Coronary artery (tissue), 2 donors: ENCODE measurements around the gene KRT222.

Experiments used
- DNase-seq: peaks from one replicate; pipeline ENCODE4 v3.0.0-alpha.2; 2017; ENCODE audit warnings: low spot score
- H3K27ac ChIP-seq, 2 donors: fragments of 200-600 bp; sonication (generic); one replicate each; pipeline ENCODE4 v1.5.1; 2016 to 2019
- H3K4me3 ChIP-seq: fragments of 200-600 bp; sonication (generic); 2 replicates; pipeline ENCODE4 v1.5.1; 2016; ENCODE audit warnings: mild to moderate bottlenecking, moderate library complexity
- TF ChIP-seq, protein P1 (sequence below): fragments of 200-600 bp; sonication (generic); IDR thresholded peaks from one replicate; pipeline ENCODE4 v1.5.1; 2019; ENCODE audit warnings: antibody characterized with exemption

The KRT222 gene

DNA sequence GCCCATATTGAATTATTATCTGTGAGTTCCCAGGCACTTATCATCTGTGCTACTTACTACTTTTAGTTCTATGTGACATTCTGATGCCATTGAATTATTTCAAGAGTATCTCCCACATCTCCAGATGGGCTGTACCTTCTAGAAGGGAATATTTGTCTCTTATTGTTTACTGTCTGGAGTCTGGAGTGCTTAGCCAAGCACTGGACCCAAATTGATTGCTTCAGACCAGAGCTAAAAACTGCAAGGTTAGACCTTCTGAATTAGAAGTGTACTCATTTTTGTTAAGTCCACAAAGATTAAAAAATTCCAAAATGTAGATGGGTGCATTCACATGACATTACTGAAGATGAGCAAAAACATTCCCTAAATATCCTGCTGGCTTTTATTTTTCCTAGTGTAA, 16.0 kb upstream of the KRT222 start:
- no peak overlapping the region for H3K27ac ChIP-seq
- no peak overlapping the region for H3K4me3 ChIP-seq
- TF ChIP-seq, protein P1, sequence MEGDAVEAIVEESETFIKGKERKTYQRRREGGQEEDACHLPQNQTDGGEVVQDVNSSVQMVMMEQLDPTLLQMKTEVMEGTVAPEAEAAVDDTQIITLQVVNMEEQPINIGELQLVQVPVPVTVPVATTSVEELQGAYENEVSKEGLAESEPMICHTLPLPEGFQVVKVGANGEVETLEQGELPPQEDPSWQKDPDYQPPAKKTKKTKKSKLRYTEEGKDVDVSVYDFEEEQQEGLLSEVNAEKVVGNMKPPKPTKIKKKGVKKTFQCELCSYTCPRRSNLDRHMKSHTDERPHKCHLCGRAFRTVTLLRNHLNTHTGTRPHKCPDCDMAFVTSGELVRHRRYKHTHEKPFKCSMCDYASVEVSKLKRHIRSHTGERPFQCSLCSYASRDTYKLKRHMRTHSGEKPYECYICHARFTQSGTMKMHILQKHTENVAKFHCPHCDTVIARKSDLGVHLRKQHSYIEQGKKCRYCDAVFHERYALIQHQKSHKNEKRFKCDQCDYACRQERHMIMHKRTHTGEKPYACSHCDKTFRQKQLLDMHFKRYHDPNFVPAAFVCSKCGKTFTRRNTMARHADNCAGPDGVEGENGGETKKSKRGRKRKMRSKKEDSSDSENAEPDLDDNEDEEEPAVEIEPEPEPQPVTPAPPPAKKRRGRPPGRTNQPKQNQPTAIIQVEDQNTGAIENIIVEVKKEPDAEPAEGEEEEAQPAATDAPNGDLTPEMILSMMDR: no peak
- DNase-seq: no peak

DNA sequence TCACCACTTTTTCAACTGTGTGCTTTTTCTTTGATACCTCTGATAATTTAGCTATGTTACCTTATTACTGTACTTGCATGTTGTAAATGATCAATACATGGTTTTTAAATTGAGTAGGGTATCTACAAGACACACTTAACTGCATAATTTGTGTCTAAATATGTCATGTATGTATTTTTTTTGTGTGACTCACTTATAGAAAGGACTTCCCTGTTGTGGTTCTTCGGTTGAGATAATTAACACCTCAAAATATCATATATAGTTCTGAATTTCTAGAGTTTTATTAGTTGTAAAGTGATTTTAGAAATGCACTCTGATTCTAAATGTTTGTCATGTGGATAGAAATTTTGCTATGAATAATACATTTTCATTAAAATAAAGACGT, 14.5 kb upstream of the KRT222 start:
- no peak for DNase-seq
- Histone ChIP-seq H3K27ac (no peak overlapping the region), H3K4me3 (no peak overlapping the region)
- TF ChIP-seq, protein P1: no peak

DNA sequence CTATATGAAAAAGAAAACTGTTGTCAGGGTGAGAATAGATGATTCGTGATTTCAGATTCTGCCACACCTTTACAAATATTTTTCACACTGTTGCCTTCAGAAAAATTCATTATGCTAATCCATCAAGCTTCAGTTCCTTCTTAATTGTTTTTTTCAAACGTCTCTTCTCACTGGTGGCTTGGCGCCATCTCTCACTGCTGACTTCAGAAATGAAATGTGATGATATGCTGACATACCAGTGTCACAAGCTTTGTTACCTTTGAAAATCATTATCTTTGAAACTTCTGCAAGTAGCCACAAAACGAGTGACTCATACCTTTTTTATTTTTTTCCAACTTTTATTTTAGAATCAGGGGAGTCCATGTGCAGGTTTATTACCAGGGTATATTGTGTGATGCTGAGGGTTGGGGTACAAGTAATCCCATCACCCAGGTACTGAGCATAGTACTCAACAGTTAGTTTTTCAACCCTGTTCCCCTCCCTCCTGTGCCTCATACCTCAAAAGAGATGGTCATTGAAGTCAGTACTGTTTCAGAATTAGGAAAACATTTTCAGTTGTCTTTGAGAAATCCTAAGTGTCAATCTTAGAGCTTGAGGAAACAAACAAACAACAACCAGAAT, 14.0 kb upstream of the KRT222 start:
- TF ChIP-seq, protein P1: no peak
- Histone ChIP-seq H3K27ac (no peak overlapping the region), H3K4me3 (no peak overlapping the region)
- DNase-seq: no peak

DNA sequence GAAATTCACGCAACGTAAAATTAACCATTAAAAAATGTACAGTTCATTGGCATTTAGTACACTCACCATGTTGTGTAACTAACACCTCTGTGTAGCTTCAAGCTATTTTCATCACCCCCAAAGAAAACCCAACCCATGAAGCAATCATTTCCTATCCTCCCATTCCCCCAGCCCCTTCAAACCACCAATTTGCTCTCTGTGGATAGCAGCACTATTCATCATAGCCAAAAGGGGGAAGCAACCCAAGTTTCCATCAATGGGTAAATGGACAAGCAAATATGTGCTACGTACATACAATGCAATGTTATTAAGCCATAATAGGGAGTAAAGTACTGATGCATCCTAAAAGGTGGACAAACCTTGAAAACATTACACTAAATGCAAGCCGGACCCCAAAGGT, 10.9 kb upstream of the KRT222 start:
- Histone ChIP-seq H3K4me3 (no peak overlapping the region), H3K27ac (no peak overlapping the region)
- DNase-seq: no peak
- TF ChIP-seq, protein P1: no peak

DNA sequence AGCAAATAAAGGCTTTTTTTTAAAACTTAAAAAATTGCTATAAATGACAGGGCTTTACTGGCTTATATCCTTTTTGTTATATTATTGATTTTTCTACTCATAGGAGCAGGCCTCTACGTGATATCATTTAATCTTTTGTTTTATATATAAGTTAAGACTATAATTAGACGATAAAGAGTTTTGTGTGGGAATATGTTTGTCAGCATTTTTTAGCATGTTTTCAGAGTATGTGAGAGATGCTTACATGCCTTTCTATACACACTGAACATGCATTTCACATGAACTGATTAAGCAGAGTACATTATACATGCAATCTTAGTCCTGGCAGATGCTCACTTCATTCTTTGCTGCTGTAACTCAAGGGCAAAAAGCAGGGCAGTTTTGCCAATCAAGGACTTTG, 7.7 kb upstream of the KRT222 start:
- H3K27ac ChIP-seq: no peak overlapping the region
- no peak overlapping the region for H3K4me3 ChIP-seq
- DNase-seq: no peak
- TF ChIP-seq, protein P1: no peak

DNA sequence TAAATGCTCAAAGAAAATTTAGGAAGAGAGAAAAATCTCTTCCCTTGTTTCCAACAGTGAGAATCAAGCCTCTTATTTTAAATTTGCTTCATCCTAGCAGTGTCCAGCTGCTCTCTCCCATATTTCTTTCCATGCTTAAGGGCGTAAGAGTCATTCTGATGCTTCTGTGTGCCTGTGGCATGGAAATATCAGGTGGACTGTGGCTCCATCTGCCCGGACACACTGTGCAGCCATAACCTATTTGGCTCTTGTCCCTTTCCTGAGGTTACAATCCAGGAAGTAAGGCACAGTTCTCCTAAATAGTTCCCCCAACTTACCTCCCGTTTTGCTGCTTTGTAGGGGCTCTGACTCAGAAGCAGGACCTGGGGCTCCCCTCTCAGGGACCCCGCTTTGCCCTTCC, 6.3 kb upstream of the KRT222 start:
- no peak for DNase-seq
- H3K4me3 ChIP-seq: no peak overlapping the region

DNA sequence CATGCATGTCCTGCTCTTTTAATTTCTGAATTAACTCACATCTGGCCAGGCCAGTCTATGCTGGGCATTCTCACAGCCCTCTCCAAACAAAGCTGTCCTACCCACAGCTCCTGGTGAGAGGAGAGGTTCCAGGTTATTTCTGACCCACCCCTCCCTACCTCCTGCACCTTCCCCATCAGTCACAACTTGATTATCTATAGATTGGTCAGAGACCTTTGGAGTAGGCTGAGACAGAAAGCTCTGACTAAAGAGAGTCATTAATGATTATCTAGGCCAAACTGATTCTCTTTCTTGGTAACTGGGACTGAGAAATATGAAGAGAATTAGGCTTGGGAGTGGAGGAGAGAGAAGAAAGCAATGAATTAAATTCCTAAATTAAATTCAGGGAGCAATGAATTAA, 1.4 kb upstream of the KRT222 start:
- DNase-seq: no peak
- no peak overlapping the region for H3K4me3 ChIP-seq
- TF ChIP-seq, protein P1: no peak
- no peak overlapping the region for H3K27ac ChIP-seq

More for the DNA sequence above, 6.3 kb upstream of the KRT222 start:
- no peak overlapping the region for H3K27ac ChIP-seq
- TF ChIP-seq, protein P1: no peak
